ENCODE results near the gene SLC39A1.

SLC39A1 gene

GRCh38 chr1:153976819-153977249 lies 13.5 kb upstream of the SLC39A1 start:
- peak; percentile 50 for DNase-seq

GRCh38 chr1:153973525-153973924 lies 10.2 kb upstream of the SLC39A1 start:
- DNase-seq: no peak

- no peak for DNase-seq
Observed at GRCh38 chr1:153973071-153973470, 9.7 kb upstream of the SLC39A1 start.

GRCh38 chr1:153970346-153970745 lies 7.0 kb upstream of the SLC39A1 start:
- no peak for DNase-seq

GRCh38 chr1:153968972-153969371 lies 5.6 kb upstream of the SLC39A1 start:
- DNase-seq: no peak

- peak; percentile 54 for DNase-seq
Observed at GRCh38 chr1:153968408-153968807, 5.1 kb upstream of the SLC39A1 start.

- DNase-seq: peak; percentile 80
Observed at GRCh38 chr1:153968000-153968363, 4.6 kb upstream of the SLC39A1 start.

- peak; percentile 99 for DNase-seq
Observed at GRCh38 chr1:153967107-153967999, 4.0 kb upstream of the SLC39A1 start, which contains the start of gene CREB3L4. CREB3L4 (plus strand) TSS chr1:153967902; CDS start chr1:153968526, 624 bp downstream.

- DNase-seq: peak; percentile 77
Observed at GRCh38 chr1:153963850-153964331, 554 bp upstream of the SLC39A1 start.

- DNase-seq: peak; percentile 49
Observed at GRCh38 chr1:153962088-153963029, 978 bp downstream of the SLC39A1 start.

- DNase-seq: no peak
Observed at GRCh38 chr1:153961421-153961820, 1.9 kb downstream of the SLC39A1 start.

GRCh38 chr1:153960206-153960605 lies 3.1 kb downstream of the SLC39A1 start:
- no peak for DNase-seq

GRCh38 chr1:153959454-153959853 lies 3.9 kb downstream of the SLC39A1 start:
- DNase-seq: no peak

- DNase-seq: no peak
Observed at GRCh38 chr1:153958961-153959260, 4.4 kb downstream of the SLC39A1 start.

- DNase-seq: peak; percentile 99
Observed at GRCh38 chr1:153958111-153958960, 5.0 kb downstream of the SLC39A1 start, which contains the start of gene CRTC2. CRTC2 (minus strand) TSS chr1:153958612; CDS start chr1:153958497, 115 bp downstream.

- DNase-seq: peak; percentile 52
Observed at GRCh38 chr1:153957744-153958110, 5.6 kb downstream of the SLC39A1 start.

GRCh38 chr1:153956997-153957715 lies 6.2 kb downstream of the SLC39A1 start:
- no peak for DNase-seq

GRCh38 chr1:153954826-153955225 lies 8.5 kb downstream of the SLC39A1 start:
- no peak for DNase-seq

GRCh38 chr1:153953859-153954365 lies 9.4 kb downstream of the SLC39A1 start:
- DNase-seq: no peak

GRCh38 chr1:153951801-153952200 lies 11.5 kb downstream of the SLC39A1 start:
- DNase-seq: no peak

GRCh38 chr1:153951183-153951582 lies 12.2 kb downstream of the SLC39A1 start:
- DNase-seq: no peak
